ENCODE measurements around the gene MPPED2. TPM values are rescaled to one million over a fixed set of nuclear protein-coding genes. Genes with fewer than 3 reads are reported as not detected.

Gene MPPED2
- total and polyA plus RNA-seq, 2 donors (not counting 3 experiments of a cell fraction or from before 2014, with no cell fraction given), result not detected

- Histone ChIP-seq H3K79me2 (ENCODE audit: control insufficient read depth, insufficient read depth, low read length) (no peaks in the 10 kb centered on the region), H3K36me3 (ENCODE audit: control insufficient read depth in 2 of 2, extremely low read depth in 1 of 2, insufficient read depth in 2 of 2, low read length in 2 of 2) (no peaks in the 10 kb centered on the region), H2AFZ (ENCODE audit: low read depth, low read length) (no peak overlapping the region), H3K4me2 (ENCODE audit: insufficient read depth, low read length) (no peak overlapping the region), H3K4me1 (ENCODE audit: control insufficient read depth, extremely low read depth, insufficient read depth, low read length) (no peaks in the 10 kb centered on the region), H3K9me1 (replicated peaks; ENCODE audit: control insufficient read depth, extremely low read depth, insufficient read depth, low read length) (no peaks in the 10 kb centered on the region), H4K20me1 (replicated peaks; ENCODE audit: control insufficient read depth, extremely low read depth, insufficient read depth, low read length) (no peaks in the 10 kb centered on the region), H3K9me3 (replicated peaks; ENCODE audit: control insufficient read depth, insufficient read depth, low read length) (no peaks in the 10 kb centered on the region), H3K4me3 (replicated peaks in 1 of 3; ENCODE audit: insufficient read depth in 1 of 3, low read depth in 1 of 3, low read length in 3 of 3) (no peak overlapping the region), H3K27me3 (ENCODE audit: control insufficient read depth in 2 of 2, insufficient read depth in 2 of 2, low read length in 2 of 2) (no peaks in the 10 kb centered on the region), H3K27ac (ENCODE audit: insufficient read depth, low read depth, low read length) (no peak overlapping the region), H3K9ac (replicated peaks; ENCODE audit: extremely low read depth, insufficient read depth, low read length) (no peak overlapping the region)
- DNase-seq (ENCODE audit: low read depth, low spot score), result no peak
- BruUV-seq (replicated peaks), result no TSS peak
- POLR2A ChIA-PET, result no interaction called here
- dilution Hi-C loops (cut with MboI; ENCODE audit: extremely low pct_ligation_motif_present, low sequenced_read_pairs) (no loop called here), intact Hi-C loops (cut with micrococcal nuclease) (no loop called here)
- CTCF ChIA-PET, result no interaction called here
- FAIRE-seq, result no peak
- no peak for TF ChIP-seq POLR2A (IDR thresholded peaks at IDR 0.05; ENCODE audit: low read depth, low read length)
- no peak for TF ChIP-seq POLR2AphosphoS5 (IDR thresholded peaks at IDR 0.05; ENCODE audit: insufficient read depth, low read depth, low read length)
- TF ChIP-seq JUN (IDR thresholded peaks at IDR 0.05; ENCODE audit: borderline replicate concordance, insufficient read depth, insufficient read length, low read depth), result no peak
- TF ChIP-seq MAX (IDR thresholded peaks at IDR 0.05; ENCODE audit: insufficient read depth, insufficient read length), result no peak
- no peak for TF ChIP-seq EZH2 (IDR thresholded peaks at IDR 0.05; ENCODE audit: borderline replicate concordance, low read depth, low read length, severe bottlenecking)
- no peak for TF ChIP-seq GATA2 (IDR thresholded peaks at IDR 0.05; ENCODE audit: insufficient read depth, insufficient read length, low read depth, low read length)
- no peak for TF ChIP-seq FOS (IDR thresholded peaks at IDR 0.05; ENCODE audit: borderline replicate concordance, insufficient read depth, low read length)
- no peak for TF ChIP-seq MYC (IDR thresholded peaks at IDR 0.05; ENCODE audit: low read depth, low read length)
- TF ChIP-seq CTCF (IDR thresholded peaks at IDR 0.05; ENCODE audit: extremely low read depth in 1 of 2, insufficient read depth in 1 of 2, low read depth in 1 of 2, low read length in 2 of 2), result no peak
These were observed 32.5 kb downstream of the MPPED2 start for GRCh38 chr11:30553521-30554110.
